Epithelial cell of umbilical artery (primary cell): ENCODE results near the gene CBLN4. TPM values are rescaled to one million over a fixed set of nuclear protein-coding genes. Genes with fewer than 3 reads are reported as not detected.

Source experiments
- total RNA-seq: library from RNA; depleted of rRNA; stranded (reverse); fragments of >200 nt; gene quantifications from 2 replicates; pipeline ENCODE4 v1.2.3, GENCODE V29; 2014

The CBLN4 gene
- total RNA-seq, result not detected in 2 replicates

DNA sequence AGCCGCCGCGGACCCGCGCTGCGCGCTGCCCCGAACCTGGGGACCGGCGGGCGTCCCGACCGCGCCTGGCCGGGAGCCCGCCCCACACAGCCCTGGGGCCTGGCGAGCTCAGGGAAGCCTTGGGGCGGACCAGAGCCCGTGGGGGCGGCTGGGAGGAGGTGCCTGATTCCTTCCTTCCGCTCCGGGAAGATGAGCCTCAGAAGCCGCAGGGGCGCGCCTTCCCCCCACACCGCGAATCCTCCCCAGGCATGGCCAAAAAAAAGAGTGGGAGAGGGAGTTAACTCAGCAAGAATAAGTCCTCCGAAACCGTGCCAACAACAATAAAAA lies at the start of gene CBLN4:
TSS of gene CBLN4 (minus strand) at position 131 of the 327 bp plus-strand sequence. CDS start 1,348 bp downstream, outside the sequence.

Other genes with a start within 250 kb of the CBLN4 start
- not detected in 2 replicates for gene MC3R, start 243.2 kb upstream of the CBLN4 start, total RNA-seq